ENCODE measurements around the gene RGL2. TPM values are rescaled to one million over a fixed set of nuclear protein-coding genes. Genes with fewer than 3 reads are reported as not detected.

Gene RGL2, protein sequence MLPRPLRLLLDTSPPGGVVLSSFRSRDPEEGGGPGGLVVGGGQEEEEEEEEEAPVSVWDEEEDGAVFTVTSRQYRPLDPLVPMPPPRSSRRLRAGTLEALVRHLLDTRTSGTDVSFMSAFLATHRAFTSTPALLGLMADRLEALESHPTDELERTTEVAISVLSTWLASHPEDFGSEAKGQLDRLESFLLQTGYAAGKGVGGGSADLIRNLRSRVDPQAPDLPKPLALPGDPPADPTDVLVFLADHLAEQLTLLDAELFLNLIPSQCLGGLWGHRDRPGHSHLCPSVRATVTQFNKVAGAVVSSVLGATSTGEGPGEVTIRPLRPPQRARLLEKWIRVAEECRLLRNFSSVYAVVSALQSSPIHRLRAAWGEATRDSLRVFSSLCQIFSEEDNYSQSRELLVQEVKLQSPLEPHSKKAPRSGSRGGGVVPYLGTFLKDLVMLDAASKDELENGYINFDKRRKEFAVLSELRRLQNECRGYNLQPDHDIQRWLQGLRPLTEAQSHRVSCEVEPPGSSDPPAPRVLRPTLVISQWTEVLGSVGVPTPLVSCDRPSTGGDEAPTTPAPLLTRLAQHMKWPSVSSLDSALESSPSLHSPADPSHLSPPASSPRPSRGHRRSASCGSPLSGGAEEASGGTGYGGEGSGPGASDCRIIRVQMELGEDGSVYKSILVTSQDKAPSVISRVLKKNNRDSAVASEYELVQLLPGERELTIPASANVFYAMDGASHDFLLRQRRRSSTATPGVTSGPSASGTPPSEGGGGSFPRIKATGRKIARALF
- total RNA-seq = 25.7 and 26.8 TPM in 2 replicates

DNA sequence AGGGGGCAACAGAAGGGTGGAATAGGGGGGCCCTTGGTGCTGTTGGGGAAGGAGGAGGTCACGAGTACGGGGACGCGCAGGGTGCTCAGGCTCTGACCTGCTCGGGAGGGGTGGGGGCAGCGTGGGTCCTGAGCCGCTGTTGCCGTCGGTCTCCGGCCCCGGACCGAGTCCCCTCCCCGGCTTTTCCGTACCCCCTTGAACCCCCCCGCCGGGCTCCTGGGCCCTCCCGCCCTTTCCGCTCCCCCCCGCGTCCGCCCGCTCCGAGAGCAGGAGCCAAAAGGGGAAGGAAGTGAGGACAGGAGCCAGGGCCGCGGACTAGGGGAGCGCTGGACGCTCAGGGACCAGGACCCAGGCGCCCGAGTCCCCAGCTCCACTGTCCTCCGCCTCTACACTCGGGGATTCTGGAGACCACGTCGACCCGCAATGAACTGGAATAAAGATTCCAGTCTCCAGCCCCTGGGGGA is at the start of gene RGL2:
Gene RGL2 (minus strand): TSS at position 170 of the 464 bp plus-strand sequence. CDS start 332 bp downstream, outside the sequence.

DNA sequence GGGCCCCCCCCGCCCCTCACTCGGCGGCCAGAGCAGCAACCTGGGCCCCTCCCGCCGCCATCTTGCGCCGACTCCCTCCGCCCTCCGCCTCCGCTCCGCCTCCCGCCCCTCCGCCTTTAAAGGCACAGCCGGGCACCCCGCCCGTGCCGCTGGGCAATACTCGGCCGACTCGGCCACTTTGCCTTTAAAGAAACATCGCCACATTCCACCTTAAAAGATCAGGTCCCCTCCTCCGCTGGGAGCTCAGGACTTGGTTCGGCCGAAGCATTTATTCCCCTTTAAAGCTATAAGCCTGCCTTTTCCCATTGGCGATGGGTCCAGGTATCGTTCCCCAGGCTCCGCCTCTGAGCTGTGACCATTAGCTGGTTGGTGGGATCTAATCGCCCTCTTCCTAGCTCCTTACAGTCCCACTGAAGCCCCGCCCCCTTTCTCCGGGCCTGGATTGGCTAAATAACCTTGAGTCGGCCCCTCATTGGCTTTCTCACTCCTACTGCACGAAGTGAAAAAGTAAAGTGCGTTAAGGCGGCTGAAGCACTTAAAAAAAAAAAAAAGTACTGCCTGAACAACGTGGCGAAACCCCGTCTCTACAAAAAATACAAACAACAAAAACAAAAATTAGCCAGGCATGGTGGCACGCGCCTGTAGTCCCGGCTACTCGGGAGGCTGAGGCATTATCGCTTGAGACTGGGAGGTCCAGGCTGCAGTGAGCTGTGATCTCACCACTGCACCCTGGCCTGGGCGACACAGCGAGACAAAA is 19.1 kb upstream of the RGL2 start, which contains the start of gene ZBTB22:
Gene ZBTB22 (minus strand): TSS at position 76 of the 757 bp plus-strand sequence. CDS start 828 bp downstream, outside the sequence.

DNA sequence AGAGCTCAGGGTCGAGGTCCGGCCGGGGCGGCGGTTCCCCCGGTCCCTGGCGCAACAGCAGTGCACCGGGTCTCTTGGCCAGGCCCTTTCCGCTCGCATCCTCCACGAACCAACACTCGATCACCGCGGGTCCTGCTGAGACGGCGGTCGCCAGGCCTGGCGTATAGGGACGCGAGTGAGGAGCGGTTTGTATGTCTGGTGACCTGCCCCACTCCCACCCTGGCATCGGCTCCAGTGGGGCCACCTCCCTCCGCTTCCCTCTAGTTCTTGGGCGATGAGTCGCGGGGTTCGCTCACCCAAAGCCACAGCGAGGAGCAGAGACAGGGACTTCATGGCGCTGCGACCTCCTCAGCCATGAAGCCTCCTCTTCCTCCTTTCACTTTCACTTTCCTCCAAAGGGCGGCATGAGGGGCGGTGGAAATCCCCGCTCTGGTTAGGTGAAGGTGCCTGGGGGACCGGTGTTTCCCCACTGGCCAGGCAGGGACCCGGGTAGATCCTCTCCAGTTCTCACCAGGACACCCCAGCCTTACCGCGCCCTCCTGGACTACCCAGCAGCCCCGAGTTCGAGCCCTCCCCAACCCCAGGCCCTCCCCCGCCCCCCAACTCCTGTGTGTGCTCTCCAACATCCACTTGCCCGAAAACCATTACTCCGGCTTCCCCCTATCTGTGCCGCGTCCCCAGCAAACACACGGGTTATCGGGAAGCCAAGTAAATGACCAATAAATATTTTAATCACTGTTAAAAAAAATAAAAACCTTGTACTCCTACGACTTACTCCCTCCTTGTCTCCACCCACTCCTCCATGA is 15.2 kb upstream of the RGL2 start, which contains the start of gene TAPBP:
Gene TAPBP (minus strand): TSS at position 370 of the 806 bp plus-strand sequence. CDS start 37 bp downstream, at position 333.

DNA sequence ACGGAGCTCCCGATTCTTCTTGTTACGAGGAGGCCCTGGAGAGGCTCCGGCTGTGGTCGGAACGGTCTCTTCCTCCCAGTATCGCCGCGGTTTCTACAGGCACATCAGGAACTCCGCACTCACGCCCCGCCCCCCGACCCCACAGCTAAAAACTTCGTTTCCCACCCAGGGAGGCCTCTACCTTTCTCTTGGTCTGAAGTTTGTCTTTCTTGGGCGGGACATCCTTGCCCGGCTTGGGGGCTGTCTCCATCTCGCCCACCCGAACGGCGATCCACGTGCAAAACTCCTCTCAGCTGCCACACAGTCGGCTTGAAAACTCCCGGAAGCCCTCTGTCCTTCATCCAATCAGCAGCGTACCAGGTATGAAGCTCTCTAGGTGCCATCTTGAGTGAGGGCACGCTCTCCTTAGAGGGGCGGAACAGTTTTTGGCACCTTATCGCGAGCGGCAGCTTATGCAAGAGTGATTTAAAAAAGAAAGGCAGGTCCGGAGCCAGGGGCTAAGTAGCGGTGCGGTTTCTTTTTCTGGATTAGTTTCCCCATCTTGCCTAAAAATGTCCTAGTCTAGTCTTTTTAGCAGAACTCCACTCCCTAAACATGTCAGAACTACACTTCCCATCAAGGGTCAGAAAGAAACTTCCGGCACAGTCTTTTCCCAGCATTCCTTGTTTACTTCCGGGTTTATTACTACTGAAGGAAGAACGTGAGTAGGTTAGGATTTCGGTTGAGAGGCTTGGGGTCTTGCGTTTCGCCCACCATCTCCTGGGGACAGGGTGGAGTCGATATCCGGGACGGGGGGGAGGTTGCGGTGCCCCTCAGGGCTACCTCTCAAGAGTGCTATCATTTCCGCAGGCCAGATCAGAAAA is 9.6 kb downstream of the RGL2 start, which contains the start of the genes PFDN6 and WDR46:
Gene PFDN6 (plus strand): TSS at position 681 of the 863 bp plus-strand sequence. CDS start 256 bp downstream, outside the sequence.
Gene WDR46 (minus strand): TSS at position 319 of the 863 bp plus-strand sequence. CDS start 69 bp downstream, at position 250.

DNA sequence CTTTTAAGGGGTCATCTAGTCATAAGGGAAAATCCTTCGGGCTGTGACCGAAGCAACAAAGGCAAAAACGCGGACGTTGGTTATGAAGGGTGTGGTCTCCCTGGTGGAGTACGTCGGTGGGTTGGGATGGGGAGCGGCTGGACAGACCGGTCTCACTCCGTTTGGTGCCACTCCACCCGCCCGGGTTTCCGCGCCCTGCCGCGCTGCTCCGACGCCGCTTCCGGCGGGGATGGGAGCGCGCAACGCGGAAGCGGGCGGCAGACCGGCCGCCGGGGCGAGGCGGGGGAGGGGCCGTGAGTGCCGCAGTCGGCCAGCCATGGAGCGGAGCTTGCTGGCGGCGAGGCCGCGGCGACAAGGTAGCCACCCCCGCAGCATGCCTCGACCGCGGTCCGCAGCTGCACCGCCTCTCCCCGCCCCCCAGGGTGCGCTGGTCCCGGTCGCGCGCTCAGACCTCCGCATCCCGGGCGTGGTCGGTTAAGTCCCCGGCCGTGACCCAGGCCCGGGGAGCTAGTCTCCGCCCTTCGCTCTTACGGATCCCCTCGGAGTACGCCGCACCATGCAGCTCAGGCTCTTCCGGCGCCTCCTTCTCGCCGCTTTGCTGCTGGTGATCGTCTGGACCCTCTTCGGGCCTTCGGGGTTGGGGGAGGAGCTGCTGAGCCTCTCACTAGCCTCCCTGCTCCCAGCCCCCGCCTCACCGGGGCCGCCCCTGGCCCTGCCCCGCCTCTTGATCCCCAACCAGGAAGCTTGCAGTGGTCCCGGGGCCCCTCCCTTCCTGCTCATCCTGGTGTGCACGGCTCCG is 21.7 kb downstream of the RGL2 start, which contains the start of gene B3GALT4:
Gene B3GALT4 (plus strand): TSS at position 260 of the 799 bp plus-strand sequence. CDS start 297 bp downstream, at position 557.

DNA sequence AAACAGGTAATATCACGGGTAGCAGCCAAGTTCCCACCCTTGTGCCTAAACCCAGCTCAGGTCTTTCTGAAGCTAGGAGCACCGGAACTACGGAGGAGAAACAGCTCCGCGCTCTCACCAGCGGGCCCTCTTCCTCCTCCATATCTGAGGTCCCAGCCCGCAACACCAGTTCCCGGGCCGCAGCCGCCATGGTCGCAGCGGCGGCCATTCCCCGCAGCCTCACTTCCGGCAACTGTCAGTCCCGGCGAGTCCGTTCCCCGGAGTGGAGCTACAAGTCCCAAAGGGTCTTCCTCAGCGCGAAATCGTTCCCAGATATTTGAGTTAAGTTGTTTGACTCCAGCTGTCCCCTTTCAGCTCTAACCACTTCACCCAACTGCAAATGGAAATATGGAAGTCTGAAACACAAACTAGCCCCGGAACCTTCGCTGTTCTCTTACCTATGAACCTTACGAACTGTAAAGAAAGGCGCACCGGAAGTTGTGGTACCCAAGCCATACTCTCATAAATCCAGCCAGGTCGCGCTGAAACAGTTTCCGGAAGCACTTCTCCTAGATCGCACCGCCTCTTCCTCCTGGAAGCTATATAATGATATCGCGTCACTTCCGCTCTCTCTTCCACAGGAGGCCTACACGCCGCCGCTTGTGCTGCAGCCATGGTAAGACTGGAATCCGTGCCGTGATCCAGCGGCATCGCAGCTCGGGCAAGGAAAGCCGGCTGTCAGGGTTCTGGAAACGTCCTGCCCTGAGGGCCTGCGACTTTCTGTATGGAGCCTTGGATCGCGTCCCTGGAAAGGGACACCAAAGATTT is 27.1 kb downstream of the RGL2 start, which contains the start of the genes RPS18 and VPS52:
Gene RPS18 (plus strand): TSS at position 608 of the 807 bp plus-strand sequence. CDS start 45 bp downstream, at position 653.
Gene VPS52 (minus strand): TSS at position 409 of the 807 bp plus-strand sequence. CDS start 201 bp downstream, at position 208.

Other genes with a start within 250 kb of the RGL2 start
- gene HLA-DPA1, start 225.3 kb downstream of the RGL2 start, total RNA-seq = 0.50 TPM in 1 of 2 replicates, not detected in the other
- 4.0 TPM in 1 of 2 replicates, not detected in the other for gene HLA-DPB1, start 223.0 kb downstream of the RGL2 start, total RNA-seq
- gene COL11A2, start 106.5 kb downstream of the RGL2 start, total RNA-seq = 0.15 and 1.2 TPM in 2 replicates
- 22.2 and 23.2 TPM in 2 replicates for gene RXRB, start 98.3 kb downstream of the RGL2 start, total RNA-seq
- gene SLC39A7, start 98.1 kb downstream of the RGL2 start, total RNA-seq = 126 and 133 TPM in 2 replicates
- 10.7 and 11.1 TPM in 2 replicates for gene HSD17B8, start 94.3 kb downstream of the RGL2 start, total RNA-seq
- gene RING1, start 90.4 kb downstream of the RGL2 start, total RNA-seq = 12.9 and 13.2 TPM in 2 replicates
- gene VPS52, start 27.1 kb downstream of the RGL2 start, total RNA-seq = 29.3 and 29.9 TPM in 2 replicates
- gene RPS18, start 26.9 kb downstream of the RGL2 start, total RNA-seq = 4,367 and 4,951 TPM in 2 replicates
- gene B3GALT4, start 21.8 kb downstream of the RGL2 start, total RNA-seq = 4.4 and 4.9 TPM in 2 replicates
- 74.8 and 75.7 TPM in 2 replicates for gene WDR46, start 9.7 kb downstream of the RGL2 start, total RNA-seq
- 87.8 and 95.1 TPM in 2 replicates for gene PFDN6, start 9.3 kb downstream of the RGL2 start, total RNA-seq
- 61.8 and 65.1 TPM in 2 replicates for gene TAPBP, start 15.1 kb upstream of the RGL2 start, total RNA-seq
- gene ZBTB22, start 18.8 kb upstream of the RGL2 start, total RNA-seq = 14.4 and 15.6 TPM in 2 replicates
- gene DAXX, start 24.0 kb upstream of the RGL2 start, total RNA-seq = 47.9 and 56.7 TPM in 2 replicates
- gene KIFC1, start 92.9 kb upstream of the RGL2 start, total RNA-seq = 75.8 and 81.9 TPM in 2 replicates
- 24.1 and 29.6 TPM in 2 replicates for gene PHF1, start 112.1 kb upstream of the RGL2 start, total RNA-seq
- 317 and 380 TPM in 2 replicates for gene CUTA, start 119.2 kb upstream of the RGL2 start, total RNA-seq
- 3.4 and 4.8 TPM in 2 replicates for gene SYNGAP1, start 121.1 kb upstream of the RGL2 start, total RNA-seq
- gene ZBTB9, start 155.6 kb upstream of the RGL2 start, total RNA-seq = 3.7 TPM in 2 replicates

Measured in bronchus fibroblast of lung (primary cell).